Breast epithelium (tissue), 4 donors: ENCODE measurements around the gene RBM19. TPM values are rescaled to one million over a fixed set of nuclear protein-coding genes. Genes with fewer than 3 reads are reported as not detected.

Source experiments
- DNase-seq, 2 donors: peaks; one replicate each; pipeline ENCODE4 v3.0.0-alpha.2; 2019; ENCODE audit warnings: low spot score in 2 of 2
- H3K27ac ChIP-seq, 2 donors: fragments of 200-600 bp; sonication (generic) in 1 of 2; one replicate each; pipeline ENCODE4 v1.5.1; 2016 to 2019; ENCODE audit warnings: mild to moderate bottlenecking in 1 of 2
- H3K27me3 ChIP-seq, 2 donors: fragments of 200-600 bp; sonication (generic) in 1 of 2; one replicate each; pipeline versions ENCODE4 v1.5.1 to v1.6.0; 2017 to 2019; ENCODE audit warnings: control low read depth in 1 of 2, mild to moderate bottlenecking in 1 of 2
- H3K36me3 ChIP-seq: fragments of 200-600 bp; one replicate; pipeline ENCODE4 v1.5.1; 2019
- H3K4me1 ChIP-seq, 2 donors: fragments of 200-600 bp; sonication (generic); one replicate each; pipeline ENCODE4 v1.5.1; 2016 to 2019; ENCODE audit warnings: control low read depth in 1 of 2
- H3K4me3 ChIP-seq, 3 donors: fragments of 200-600 bp; sonication (generic); 1 replicate in 2 of 3; 2 replicates in 1 of 3; pipeline ENCODE4 v1.5.1; 2016 to 2019; ENCODE audit warnings: mild to moderate bottlenecking in 3 of 3, moderate library complexity in 2 of 3
- H3K9me3 ChIP-seq, 2 donors: fragments of 200-600 bp; sonication (generic) in 1 of 2; one replicate each; pipeline ENCODE4 v1.5.1; 2016 to 2019; ENCODE audit warnings: control low read depth in 1 of 2
- POLR2A ChIP-seq: fragments of 450-650 bp; IDR thresholded peaks from one replicate; pipeline ENCODE4 v1.6.1; 2016; ENCODE audit warnings: antibody characterized with exemption, mild to moderate bottlenecking, moderate library complexity
- POLR2AphosphoS5 ChIP-seq, 3 donors: sonication (generic); formaldehyde crosslinking; IDR thresholded peaks; one replicate each; pipeline ENCODE4 v1.6.1; 2017; ENCODE audit warnings: antibody characterized with exemption in 3 of 3
- intact Hi-C: fragments of 100-400 bp; cut with DNase I; formaldehyde crosslinking; loops from one replicate; pipeline ENCODE4 v1.15.1; 2023; ENCODE audit warnings: low total_unique reads
- total RNA-seq, 3 donors: library from RNA; depleted of rRNA; stranded (reverse); fragments of >200 nt; gene quantifications; one replicate each; pipeline ENCODE4 v1.1.0, GENCODE V29; 2016
- TF ChIP-seq, protein P1 (sequence below), 3 donors: fragments of 450-650 bp; IDR thresholded peaks; one replicate each; pipeline ENCODE4 v1.5.1; 2016 to 2017; ENCODE audit warnings: antibody characterized with exemption in 3 of 3, mild to moderate bottlenecking in 3 of 3, moderate library complexity in 3 of 3

The RBM19 gene
- total RNA-seq, 3 donors from 2014 or later: 28.8 to 43.3 (median 42.6) TPM

DNA sequence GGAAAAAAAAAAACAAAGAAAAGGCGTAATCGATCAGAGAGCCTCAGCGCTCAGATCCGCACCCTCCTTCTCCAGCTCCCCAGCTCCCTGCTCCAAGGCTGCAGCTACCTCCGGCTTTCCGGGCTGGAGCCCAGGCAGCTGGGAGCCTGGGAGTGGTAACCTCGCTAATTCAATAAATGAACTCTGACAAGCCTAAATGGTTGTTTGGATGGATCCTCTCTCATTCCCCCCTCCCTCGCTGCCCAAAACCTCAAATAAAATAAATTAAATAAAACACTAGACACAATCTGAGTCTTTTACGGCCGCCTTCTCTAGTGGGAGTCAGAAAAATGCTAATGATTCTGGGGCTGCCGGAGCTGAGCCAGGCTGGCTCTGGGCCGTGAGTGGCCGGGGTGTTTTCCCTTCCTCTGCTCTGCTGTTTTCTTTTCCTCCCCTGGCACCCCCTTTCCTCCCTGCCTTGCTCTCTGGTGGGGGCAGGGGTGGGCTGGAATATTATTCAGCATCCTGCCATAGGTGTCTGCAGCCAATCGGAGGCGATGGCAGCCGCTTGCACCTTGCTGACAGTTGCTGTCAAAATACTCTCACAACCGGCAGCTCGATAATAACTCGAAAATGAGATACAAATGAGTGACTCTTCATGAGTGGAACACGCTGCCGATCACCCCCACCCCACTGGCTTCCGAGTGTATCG lies 76.1 kb downstream of the RBM19 start:
- H3K27ac ChIP-seq: no peak overlapping the region

GRCh38 chr12:113889076-113889475 lies 77.0 kb downstream of the RBM19 start:
- DNase-seq: peak in 1 of 2 donors; percentile 50
- Histone ChIP-seq H3K4me3 (no peak overlapping the region), H3K4me1 (peaks cover 0 to 9% of the 10 kb centered on the region in 2 donors), H3K36me3 (no peaks in the 10 kb centered on the region), H3K27ac (no peak overlapping the region), H3K9me3 (no peaks in the 10 kb centered on the region), H3K27me3 (no peaks in the 10 kb centered on the region)
- intact Hi-C loops: loop anchor here (5.0 to 10.0 kb wide), 2 partner anchors 918 to 1914 kb away; no protein-coding TSS in a partner anchor
- TF ChIP-seq, protein P1, sequence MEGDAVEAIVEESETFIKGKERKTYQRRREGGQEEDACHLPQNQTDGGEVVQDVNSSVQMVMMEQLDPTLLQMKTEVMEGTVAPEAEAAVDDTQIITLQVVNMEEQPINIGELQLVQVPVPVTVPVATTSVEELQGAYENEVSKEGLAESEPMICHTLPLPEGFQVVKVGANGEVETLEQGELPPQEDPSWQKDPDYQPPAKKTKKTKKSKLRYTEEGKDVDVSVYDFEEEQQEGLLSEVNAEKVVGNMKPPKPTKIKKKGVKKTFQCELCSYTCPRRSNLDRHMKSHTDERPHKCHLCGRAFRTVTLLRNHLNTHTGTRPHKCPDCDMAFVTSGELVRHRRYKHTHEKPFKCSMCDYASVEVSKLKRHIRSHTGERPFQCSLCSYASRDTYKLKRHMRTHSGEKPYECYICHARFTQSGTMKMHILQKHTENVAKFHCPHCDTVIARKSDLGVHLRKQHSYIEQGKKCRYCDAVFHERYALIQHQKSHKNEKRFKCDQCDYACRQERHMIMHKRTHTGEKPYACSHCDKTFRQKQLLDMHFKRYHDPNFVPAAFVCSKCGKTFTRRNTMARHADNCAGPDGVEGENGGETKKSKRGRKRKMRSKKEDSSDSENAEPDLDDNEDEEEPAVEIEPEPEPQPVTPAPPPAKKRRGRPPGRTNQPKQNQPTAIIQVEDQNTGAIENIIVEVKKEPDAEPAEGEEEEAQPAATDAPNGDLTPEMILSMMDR (IDR thresholded peaks at IDR 0.05): peak in 1 of 3 donors; percentile 40
- no peak for TF ChIP-seq POLR2A

More for the DNA sequence above, 76.1 kb downstream of the RBM19 start:
- DNase-seq: no peak
- H3K36me3 ChIP-seq: no peaks in the 10 kb centered on the region
- H3K27me3 ChIP-seq: no peaks in the 10 kb centered on the region
- H3K9me3 ChIP-seq: no peaks in the 10 kb centered on the region
- TF ChIP-seq POLR2A (no peak), POLR2AphosphoS5 (IDR thresholded peaks at IDR 0.05) (no peak)
- TF ChIP-seq, protein P1 (IDR thresholded peaks at IDR 0.05): no peak
- peak overlapping the region in 2 of 3 donors; percentile 17 to 31 for H3K4me3 ChIP-seq
- peaks cover 0 to 9% of the 10 kb centered on the region in 2 donors for H3K4me1 ChIP-seq
- intact Hi-C loops: loop anchor here (5.0 to 10.0 kb wide), 2 partner anchors 917 to 1915 kb away; no protein-coding TSS in a partner anchor

- no peaks in the 10 kb centered on the region for H3K36me3 ChIP-seq
- no peak for DNase-seq
- H3K4me1 ChIP-seq: peaks cover 0 to 9% of the 10 kb centered on the region in 2 donors
- H3K27ac ChIP-seq: no peak overlapping the region
- intact Hi-C loops: loop anchor here (5.0 to 10.0 kb wide), 2 partner anchors 919 to 1914 kb away; no protein-coding TSS in a partner anchor
- no peaks in the 10 kb centered on the region for H3K27me3 ChIP-seq
- H3K4me3 ChIP-seq: no peak overlapping the region
- no peaks in the 10 kb centered on the region for H3K9me3 ChIP-seq
- TF ChIP-seq, protein P1 (IDR thresholded peaks at IDR 0.05): no peak
- TF ChIP-seq POLR2A: no peak
- no peak for TF ChIP-seq POLR2AphosphoS5 (IDR thresholded peaks at IDR 0.05)
Observed at GRCh38 chr12:113888435-113888834, 77.7 kb downstream of the RBM19 start.

DNA sequence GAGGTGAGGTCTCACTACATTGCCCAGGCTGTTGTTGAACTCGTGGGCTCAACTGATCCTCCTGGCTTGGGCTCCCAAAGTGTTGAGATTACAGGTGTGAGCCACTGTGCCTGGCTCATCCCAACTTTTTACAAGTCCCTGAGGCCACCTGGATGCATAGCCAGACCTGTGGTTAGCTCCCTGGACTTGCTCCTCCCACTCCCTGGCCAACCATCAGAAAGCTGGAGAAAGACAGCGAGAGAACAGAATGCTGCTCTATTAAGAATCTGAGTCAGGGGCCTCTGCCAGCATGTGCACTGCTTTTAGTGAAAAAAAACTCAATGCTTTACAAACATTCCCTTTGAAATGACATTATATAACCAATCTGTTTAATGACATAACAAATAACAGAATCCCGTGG lies 78.2 kb downstream of the RBM19 start:
- DNase-seq: no peak
- Histone ChIP-seq H3K27me3 (no peaks in the 10 kb centered on the region), H3K27ac (no peak overlapping the region), H3K9me3 (no peaks in the 10 kb centered on the region), H3K36me3 (no peaks in the 10 kb centered on the region), H3K4me3 (no peak overlapping the region), H3K4me1 (peaks cover 0 to 9% of the 10 kb centered on the region in 2 donors)
- intact Hi-C loops: loop anchor here (5.0 to 10.0 kb wide), 2 partner anchors 919 to 1913 kb away; no protein-coding TSS in a partner anchor
- TF ChIP-seq, protein P1 (IDR thresholded peaks at IDR 0.05): no peak
- TF ChIP-seq POLR2A (no peak), POLR2AphosphoS5 (IDR thresholded peaks at IDR 0.05) (no peak)

DNA sequence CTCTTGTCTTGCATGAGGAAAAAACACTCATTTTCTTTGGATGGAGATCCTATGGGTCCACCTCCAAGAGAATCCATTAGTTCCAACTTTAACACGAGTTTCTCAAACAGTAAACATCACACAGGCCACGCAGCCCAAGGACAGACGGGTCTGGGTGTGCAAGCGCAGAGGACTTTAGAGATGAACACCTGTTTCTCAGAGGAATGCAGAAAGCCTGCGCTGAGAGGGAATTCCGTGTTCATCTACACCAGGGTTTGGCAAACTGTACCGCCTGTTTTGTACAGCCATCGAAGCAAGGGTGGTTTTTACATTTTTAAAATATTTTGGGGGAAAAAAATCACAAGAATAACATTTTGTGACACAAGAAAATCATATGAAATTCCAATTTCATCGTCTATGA lies 79.4 kb downstream of the RBM19 start:
- no peak overlapping the region for H3K27ac ChIP-seq
- H3K4me3 ChIP-seq: no peak overlapping the region
- DNase-seq: no peak
- TF ChIP-seq POLR2AphosphoS5 (IDR thresholded peaks at IDR 0.05) (no peak), POLR2A (no peak)
- TF ChIP-seq, protein P1 (IDR thresholded peaks at IDR 0.05): no peak
- H3K36me3 ChIP-seq: no peaks in the 10 kb centered on the region
- H3K27me3 ChIP-seq: no peaks in the 10 kb centered on the region
- intact Hi-C loops: loop anchor here (5.0 to 10.0 kb wide), 2 partner anchors 921 to 1912 kb away; no protein-coding TSS in a partner anchor
- H3K9me3 ChIP-seq: no peaks in the 10 kb centered on the region
- peaks cover 0 to 9% of the 10 kb centered on the region in 2 donors for H3K4me1 ChIP-seq
